Midbrain (tissue), 1 donor: Measurements from ENCODE around the gene FJX1.

Experiments used
- DNase-seq: peaks from one replicate; lab custom pipeline; 2025; lab: John Stamatoyannopoulos, UW

FJX1 gene, protein sequence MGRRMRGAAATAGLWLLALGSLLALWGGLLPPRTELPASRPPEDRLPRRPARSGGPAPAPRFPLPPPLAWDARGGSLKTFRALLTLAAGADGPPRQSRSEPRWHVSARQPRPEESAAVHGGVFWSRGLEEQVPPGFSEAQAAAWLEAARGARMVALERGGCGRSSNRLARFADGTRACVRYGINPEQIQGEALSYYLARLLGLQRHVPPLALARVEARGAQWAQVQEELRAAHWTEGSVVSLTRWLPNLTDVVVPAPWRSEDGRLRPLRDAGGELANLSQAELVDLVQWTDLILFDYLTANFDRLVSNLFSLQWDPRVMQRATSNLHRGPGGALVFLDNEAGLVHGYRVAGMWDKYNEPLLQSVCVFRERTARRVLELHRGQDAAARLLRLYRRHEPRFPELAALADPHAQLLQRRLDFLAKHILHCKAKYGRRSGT

DNA sequence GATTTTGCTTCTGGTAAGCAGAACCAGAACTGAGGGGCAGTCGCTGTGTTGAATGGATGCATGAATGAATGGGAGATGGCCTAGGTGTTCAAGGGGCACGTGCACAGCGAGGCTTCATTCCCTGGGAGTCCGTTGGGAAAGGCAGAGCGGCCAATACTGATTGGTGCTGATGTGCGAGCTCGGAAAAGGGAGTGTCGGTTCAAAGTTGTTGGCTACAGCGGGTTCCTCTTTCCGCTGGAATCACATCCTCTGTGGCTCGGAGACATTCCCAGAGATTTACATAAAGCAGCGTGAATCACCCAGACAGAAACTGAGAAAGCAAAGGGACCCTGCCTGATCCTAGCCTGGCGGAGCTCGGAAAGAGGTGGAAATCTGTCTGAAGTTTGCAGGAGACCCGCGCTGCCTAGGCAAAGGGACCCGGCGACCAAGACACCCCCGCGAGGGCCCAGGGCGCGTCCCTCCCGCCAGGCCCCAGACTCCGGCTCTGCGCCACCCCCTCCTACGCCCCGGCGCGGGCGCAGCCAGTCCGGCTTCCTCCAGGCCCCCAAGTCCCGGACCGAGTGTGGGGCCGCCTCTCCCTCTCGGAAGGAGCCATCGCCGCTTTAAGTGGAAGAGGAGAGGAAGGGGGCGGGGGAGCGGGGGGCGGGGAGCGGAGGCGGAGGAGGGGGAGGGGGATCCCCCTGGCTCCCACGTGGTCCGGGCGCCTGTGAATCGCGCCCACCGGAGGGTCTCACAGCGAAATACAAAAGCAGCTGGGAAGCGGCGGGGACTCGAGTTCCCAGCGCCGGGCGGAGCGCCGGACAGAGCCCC is at the start of gene FJX1:
Gene FJX1, plus strand, starts transcription at position 774 of the 810 bp plus-strand sequence. CDS start 177 bp downstream, outside the sequence.
- DNase-seq, result peak; percentile 68

DNA sequence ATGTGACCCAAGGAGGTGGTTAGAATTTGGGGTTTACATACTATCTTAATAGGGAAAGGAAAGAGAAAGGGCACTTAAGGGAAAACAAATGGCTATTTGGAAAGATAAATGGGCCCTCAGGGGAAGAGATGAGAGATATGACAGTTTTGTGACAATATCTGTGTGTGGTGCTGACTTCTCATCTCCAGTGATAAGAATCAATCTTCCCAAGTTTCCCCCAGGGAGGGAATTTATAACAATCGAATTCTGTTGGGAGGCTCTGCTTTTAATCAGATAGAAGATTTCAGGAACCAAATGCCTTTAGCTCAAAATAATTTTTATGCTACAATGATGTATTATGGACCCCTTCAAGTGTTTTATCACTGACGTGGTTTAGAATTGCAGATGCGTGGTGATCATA is 46.6 kb upstream of the FJX1 start:
- DNase-seq, result no peak

DNA sequence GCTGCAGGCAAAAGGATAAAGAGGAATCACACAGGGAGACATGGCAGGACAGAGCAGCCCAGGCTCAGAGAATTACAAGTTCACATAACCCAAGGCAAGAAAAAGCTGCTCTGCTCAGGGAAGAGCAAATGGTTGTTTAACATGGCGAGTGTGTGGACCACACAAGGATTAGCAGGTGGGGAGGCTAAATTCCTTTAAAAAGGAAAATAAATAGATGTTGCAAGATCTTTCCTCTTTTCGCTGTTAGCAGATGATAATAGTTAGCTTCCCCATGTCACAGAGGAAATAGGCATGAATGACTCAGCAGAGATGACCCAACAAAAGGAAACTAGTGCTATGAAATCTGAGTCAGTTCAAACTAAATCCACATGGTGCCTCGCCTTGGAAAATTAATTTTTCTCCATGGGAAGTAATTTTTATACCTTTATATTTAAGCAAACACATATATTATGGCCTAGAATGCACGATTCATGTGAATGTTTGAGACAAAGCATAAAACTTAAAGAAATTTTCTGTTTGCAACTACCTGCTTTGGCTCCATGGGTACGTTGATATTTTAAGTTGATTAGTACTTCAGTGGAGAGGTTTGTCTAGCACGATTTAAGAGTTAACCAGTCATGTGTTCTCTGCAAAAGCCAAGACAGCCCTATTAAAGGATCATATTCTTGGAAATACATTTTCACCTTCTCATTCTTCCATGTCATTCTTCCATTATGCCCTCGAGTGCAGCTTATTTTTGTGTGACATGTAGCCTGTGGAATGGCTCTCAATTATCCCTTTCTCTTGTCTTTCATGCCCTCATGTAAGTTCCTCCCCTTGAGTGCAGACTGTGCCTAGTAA is 38.5 kb upstream of the FJX1 start:
- DNase-seq, result no peak

DNA sequence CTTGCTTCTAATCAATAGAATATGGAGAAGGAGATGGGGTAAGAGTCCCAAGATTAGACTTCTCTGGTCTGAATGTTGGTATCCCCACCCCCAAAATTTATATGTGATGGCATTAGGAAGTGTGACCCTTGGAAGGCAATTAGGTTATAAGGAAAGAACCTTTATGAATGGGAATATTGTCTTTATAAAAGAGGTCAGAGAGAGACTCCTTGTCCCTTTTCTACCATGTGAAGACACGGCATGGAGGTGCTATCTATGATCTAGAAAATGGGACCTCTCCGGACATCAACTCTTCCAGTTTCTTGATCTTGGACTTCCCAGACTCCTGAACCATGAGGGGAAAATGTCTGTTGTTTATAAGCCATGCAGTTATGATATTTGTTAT is 37.9 kb upstream of the FJX1 start:
- no peak for DNase-seq

DNA sequence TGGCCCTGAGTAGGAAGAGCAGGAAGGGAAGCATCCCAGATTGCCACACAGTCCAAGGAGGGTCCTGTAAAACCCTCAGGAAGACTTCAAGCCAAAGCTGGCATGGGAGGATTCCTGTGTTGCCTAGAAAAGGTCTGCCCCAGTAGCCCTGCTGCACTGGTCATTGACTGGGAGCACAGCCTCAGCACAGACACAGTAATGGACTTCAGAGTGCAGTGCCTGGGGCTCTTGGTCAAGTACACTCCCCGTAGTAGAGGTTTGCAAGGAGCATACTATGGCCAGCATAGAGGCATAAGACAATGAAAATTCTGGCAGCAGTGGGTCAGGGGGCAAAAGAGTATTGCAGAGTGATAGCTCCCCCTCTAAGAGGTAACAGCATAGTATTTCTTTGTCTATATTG is 36.2 kb upstream of the FJX1 start:
- no peak for DNase-seq

DNA sequence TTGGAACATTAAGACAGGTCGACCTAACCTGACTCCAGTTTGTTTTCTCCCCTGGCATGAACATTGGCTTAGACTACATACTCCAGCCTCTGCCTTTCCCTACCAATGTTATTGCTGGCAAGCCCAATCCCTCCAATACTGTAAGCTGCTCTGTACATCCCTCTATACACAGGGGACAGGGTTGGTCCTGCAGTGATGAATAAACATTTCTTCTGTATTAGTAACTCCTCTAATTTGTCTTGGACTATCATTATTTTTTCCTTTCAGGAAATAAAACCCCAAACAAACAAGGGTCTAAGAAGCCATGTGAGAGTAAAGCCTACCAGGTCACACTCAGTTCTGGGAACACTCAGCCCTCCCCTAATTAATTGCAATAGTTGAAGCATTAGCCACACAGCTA is 35.1 kb upstream of the FJX1 start:
- no peak for DNase-seq

DNA sequence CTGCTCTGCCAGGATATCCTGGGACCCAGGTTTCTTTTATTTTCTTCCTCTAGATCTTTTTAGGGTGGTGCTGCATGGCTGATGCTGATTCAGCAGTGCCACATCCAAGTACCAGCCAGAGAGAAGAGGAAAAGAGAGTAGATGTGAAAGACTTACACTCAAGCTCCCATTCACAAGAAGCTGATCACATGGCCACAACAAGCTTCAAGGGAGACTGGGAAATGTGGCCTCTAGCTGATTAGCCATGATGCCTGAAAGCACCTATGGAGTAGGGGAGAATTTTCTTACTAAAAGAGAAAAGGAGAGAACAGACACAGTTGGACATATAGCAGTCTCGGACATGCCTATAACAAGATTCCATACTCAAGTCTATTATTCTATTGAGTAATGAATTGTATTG is 34.4 kb upstream of the FJX1 start:
- DNase-seq, result no peak

DNA sequence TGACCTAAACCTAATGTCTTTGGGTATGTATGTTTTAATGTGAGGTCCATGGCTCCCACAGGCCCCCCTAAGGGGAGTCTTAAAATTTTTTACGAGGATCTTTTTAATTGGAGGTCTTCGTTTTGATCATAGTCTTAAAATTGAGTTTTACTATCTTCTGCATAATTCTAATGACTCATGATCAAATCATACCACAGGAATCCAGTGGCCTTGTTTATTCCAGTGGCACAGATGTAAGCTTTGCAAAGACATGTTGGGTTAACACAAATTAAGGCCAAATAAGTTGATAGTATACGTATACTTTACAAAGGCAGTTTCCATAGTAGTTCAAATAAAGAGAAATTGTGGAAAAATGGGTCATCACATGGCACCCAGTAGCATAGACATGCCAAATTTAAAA is 33.9 kb upstream of the FJX1 start:
- DNase-seq, result no peak

DNA sequence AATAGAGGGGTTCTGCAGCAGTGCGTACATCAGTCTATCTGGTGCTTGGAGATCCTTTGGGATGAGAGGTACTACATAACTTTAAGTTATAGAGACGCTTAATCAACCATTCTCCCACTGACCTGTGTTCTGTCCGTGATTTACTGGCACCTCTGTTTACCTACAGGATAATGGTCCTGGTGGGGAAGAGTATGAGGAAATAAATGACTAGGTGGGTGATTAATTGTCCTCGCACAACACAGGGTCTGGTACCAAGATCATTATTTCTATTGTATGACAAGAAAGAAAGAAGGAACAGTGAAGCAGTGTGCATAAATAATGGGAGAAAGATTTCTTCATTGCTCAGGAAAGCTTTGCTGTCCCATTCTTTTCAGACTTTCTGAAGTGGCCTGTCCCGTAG is 32.8 kb upstream of the FJX1 start:
- no peak for DNase-seq

DNA sequence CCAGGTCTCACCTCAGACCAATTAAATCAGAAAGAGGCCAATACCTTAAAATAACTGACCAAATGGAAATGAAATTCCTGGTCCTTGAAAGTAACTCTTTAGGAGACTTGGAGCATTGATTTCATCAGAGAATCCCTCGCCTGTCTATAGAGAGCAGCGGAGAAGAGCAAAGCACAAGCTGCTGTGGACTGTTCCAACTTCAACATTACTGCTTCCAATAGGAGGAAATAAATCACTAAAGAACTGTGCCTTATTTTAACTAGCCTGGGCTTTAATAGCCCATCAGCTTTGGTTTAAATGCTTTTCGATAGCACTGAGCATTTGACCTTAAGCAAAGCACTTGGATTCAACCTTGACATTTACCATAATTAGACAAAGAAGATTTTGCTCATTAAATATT is 32.0 kb upstream of the FJX1 start:
- DNase-seq, result no peak

DNA sequence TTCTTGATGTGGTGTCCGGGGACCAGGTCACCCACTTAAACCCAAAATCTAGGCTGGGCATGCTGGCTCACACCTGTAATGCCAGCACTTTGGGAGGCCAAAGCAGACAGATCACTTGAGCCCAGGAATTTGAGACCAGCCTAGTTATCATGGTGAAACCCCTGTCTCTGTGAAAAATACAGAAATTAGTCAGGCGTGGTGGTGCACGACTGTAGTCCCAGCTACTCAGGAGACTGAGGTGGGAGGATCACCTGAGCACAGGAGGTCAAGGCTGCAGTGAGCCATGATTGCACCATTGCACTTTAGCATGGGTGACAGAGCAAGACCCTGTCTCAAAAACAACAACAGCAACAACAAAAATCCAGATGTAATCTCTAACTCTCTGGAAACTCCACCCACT is 30.3 kb upstream of the FJX1 start:
- no peak for DNase-seq

DNA sequence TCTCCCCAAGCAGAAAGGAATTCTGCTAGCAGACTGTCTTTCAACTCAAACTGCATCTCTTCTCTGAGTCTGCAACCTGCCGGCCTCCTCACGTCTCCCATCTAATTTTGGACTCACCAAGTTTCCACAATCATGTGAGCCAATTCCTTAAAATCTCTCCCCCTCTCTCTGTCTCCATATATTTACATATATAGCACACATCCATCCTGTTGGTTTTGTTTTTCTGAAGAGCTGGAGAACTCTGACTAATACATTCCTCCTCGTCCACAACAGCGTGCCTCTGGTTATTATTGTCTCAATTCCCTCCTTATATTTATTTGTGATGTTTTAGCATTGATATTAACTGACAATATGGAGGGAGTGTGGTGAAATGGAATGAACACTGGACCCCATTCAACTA is 29.6 kb upstream of the FJX1 start:
- DNase-seq, result no peak

DNA sequence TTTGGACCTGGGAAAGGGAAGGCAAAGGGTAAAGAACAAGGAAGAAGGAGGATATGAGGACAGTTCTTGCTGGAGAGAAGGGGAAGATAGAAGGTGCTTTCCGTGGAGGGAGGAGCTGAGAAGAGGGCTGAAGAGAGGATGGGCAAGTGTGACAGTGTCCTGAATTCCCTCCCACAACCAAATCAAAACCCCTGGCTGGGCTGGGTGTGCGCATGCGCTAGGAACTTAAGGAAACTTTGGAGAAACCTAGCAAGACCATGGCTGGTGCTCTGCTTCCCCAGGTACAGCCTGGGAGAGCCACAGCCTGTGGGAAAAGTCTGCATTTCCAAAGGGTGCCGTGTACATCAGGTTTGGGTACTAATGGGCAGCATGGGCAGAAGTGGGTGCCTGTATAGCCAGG is 29.0 kb upstream of the FJX1 start:
- no peak for DNase-seq

DNA sequence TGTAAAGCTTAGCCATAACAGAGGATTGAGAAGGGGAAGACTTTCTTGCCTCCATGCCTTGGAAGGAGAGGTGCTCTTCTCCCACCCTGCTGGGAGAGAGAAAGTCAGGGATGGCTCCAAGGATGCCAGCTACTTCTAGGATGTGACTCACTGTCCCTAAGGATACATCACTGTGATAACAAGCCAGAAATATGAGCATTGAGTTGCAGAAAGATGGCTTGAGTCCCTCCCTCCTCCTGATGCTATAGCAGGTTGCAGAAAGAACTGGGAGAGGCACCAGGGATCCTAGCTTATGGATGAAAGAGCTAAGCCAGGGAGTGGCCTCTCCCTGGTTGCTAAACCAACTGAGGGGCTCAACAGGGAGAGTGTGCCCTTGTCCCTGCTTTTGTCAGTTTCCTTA is 27.8 kb upstream of the FJX1 start:
- no peak for DNase-seq

DNA sequence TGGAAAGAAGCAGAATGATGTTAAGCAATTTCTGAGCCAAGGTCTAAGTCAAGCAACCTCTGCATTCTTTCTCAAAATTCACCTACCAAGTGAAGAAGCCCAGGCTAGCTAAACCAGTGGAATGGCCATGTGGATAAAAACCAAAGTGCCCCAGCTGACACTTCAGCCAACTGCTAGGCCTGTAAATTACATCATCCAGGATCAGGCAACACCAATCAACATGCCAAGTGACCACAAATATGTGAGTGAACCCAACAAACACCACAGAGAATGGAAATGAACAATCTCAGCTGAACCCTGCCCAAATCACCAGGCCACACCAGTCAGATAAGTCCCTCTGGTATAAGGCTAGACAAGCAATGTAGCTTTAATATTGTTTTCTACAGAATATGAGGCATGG is 25.1 kb upstream of the FJX1 start:
- DNase-seq, result no peak

DNA sequence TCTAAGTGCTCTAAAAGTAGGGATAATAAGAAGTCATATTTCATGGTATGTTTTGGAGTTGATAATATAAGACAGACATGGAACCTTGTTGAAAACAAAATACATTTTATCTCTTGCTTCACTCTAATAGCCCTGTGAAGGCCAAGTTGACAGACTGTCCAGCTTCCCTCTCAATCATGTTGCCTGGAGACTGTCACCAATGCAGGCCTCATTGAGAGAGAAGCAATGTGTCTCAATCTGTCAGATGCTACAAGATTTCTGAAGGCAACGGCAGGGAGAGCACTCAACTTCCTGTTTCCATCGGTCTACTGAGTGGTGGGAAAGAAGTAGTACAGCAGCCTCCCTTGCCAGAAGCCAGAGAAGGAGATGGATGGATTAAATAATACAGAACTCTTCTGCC is 23.6 kb upstream of the FJX1 start:
- DNase-seq, result no peak

DNA sequence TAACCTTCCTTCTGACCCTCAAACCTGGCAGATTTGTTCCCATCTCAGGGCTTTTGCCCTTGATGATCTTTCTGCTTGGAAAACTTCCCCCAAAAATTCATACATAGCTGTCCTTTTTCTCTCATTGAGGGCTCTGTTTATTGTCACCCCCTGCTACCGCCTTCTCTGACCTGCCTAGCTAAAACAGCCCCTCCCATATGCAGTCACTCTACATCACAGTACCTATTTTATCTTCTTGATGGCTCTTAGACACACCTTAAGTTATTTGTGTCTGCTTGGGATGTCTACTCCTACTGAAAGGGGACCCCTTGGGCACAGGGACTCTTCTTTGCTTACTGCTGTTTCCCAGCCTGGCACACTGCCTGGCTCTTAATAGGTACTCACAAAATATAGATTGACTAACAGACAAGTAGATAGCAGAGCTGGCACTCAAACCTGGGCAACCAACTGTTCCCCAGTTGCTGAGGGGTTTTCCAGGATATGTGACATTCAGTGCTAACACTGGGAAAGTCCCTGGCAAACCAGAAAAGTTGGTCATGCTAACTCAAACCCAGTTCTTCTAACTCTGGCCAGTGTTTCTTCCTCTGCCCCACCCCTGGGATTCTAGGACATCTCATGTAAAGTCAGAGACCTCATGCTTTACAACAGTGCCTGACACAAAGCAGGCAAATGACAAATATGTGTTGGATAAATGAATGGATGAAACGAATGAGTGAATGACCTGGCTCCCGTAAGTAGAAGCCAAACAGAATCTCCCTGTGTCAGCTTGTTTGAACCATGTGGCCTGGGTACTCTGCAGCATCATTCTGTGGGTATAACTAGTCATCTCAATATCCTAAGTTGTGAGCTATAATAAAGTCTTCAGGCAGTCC is 19.8 kb upstream of the FJX1 start:
- no peak for DNase-seq

DNA sequence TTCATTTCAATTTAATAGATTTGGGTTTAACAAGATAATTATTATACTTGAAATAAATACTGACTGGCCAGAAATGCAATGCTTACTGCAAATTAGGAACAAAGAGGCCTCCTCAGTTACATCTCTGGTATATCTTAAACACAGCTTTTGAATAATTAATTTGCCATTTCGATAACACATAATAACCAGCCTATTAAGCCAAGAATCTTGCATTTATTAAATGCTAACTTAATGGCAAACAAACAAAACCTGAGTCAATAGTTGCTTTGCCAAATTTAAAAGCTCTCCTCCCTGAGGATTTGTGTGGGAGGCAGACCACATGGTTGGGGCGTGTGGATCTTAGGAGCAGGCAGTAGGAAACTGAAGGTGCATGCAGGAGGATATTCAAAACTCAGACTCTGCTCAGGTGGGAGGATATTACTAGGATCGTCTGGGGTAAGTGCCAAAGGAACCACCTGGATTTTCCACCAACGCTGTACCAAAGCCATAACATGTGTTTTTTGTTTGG is 17.9 kb upstream of the FJX1 start:
- DNase-seq, result no peak

DNA sequence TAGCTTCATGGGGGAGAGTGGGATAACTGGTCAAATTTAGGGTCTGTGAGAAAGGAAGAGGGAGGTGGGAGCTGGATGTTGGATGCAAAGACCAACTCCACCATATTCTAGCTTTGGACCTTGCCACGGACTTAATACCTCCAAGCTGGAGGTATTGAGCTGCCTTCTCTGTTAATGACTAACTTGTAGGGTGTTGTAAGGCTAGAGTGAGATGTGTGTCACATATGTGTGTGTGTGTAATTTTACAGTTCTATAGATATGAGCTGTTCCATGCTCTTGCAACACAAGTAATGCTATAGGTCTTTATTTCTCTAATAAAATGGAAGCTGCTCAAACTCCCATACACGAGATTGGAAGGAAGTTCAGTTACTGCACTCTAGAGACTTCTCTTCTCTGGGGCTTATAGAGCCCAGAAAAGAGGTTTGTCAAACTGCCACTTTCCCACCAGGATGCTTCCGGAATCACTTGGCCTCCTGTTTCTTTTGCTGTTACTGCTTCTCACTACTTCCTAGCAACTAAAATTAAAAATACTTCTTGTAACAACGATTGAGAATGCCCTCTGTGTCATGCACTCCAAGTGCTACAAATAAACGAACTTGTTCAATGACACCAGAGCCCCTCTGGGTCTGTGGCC is 16.0 kb upstream of the FJX1 start:
- DNase-seq, result no peak

DNA sequence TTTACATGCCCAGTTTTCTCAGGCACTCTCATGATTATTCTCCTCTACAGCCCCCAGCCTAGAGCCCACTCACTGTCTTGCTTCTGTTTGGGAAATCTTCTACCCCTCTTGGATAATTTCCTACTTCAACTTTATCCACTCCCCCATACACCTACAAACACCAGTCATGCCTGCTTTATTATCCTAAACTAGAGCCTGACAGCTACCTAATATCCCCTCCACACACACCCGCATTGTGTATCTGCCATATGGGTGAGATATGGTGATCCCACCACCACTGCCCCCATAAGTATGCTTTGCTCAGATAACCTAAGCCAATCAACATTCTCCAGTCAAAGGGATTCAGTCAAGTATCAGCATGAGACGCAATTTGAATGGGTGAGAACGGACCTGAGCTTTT is 15.3 kb upstream of the FJX1 start:
- DNase-seq, result no peak

DNA sequence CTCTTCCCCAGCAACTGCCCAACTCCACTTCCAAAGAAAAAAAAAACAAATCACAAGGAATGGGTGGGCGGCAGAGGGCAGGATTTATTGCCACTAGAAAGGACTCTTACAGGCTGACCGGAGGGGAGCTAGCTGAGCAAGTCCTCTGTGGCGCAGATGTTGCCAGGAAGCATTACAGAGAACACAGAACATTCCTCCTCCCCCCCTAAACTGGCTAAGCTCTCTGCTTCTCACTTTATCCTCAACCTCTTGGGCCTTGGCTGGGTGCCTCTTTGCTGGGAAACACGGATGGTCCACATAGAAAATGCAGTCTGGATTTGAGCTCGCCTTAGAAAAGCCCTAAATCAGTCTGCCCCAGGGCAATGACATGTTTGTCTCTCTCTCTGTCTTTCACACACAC is 12.6 kb upstream of the FJX1 start:
- DNase-seq, result peak; percentile 79
